HG03575 (cell line): ENCODE results near the gene DUSP28.
"Not testable (repeated sequence)": the region's sequence is repeated elsewhere in the genome, so short reads cannot be mapped to it uniquely, and the experiment has no call there.

Experiments used
- ATAC-seq: cut with Tn5 transposase; IDR thresholded peaks from one replicate; pipeline ENCODE4 v1.9.1; 2021; ENCODE audit not compliant: unreplicated experiment, insufficient number of reproducible peaks, low FRiP score; ENCODE audit errors: extremely low read depth

DUSP28 gene

DNA sequence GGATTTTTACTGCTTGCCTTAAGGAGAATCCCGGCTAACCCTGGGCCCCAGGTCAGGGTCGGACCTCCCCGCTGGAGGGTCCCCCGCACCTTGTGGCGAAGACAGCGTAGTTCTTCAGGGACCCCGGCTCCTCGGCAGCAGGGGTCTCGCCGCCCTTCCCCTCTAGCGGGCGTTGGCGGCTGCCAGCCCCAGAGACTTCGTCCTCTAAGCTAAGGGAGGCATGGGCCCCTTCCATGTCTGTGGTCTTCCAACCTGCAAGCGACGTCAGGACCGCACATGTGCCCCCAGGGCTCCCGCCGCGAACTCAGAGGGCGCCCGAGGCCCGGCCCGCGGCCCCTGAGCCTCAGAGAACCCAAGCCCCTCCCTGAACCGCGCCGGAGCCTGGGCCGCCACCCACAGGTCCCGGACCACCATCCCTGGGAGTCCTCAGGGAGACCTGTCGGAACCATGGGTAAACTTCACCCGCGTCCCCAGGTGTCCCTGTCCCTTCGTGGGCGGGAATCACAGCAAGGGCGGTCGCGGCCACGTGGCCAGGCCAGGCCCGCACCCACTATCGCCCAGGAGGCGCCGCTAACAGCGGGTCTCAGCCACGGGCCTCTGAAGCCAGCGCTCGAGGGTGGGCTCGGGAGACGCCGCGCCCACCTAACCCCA, 2.9 kb upstream of the DUSP28 start:
- ATAC-seq, result no peak

DNA sequence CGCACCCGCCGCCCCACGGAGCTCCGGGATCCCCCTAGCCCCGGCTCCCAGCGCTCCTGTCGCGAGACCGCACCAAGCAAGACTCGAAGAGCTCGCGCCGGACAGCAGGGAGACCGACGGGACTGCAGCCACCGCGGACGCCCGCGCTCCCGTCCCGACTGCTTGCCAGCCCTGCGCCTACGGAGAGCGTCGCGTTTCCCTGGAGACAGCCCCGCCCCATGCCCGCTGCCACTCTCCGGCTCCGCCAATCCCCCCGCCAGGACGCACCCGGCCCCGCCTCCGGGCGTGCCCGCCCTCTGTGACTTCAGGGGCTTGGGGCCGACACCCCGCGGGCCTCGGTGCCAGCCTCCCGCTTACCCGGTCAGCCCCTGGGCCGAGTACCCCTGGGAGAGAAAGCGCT, 2.3 kb upstream of the DUSP28 start, which contains the start of gene ANKMY1:
ANKMY1 (minus strand) TSS at position 181 of the 400 bp plus-strand sequence. CDS start 653 bp downstream, outside the sequence.
- ATAC-seq, result no peak

DNA sequence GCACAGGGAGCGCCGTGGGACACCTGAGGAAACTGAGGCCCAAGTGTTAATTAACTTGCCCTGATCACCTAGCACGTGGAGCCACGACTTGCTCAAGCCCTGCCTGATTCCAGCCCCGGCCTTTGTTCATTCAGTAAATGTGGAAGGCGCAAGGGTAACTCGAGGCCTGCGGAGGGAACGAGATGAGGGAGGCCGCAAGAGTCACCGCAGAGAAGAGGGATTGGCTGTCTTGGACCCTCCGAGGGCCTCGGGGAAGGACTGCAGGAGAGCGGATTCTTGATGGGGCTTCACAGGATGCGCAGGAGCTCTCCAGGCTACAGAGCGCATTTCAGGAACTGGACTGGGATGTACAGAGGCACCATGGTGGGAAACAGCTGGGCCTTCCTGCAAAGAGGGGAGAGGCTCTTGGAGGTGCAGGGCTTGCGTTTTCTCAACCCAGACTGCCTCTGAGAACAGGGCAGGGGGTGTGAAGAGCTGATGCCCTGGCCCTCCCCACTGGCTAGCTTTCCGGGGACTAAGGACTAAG, 1.9 kb upstream of the DUSP28 start:
- no peak for ATAC-seq

DNA sequence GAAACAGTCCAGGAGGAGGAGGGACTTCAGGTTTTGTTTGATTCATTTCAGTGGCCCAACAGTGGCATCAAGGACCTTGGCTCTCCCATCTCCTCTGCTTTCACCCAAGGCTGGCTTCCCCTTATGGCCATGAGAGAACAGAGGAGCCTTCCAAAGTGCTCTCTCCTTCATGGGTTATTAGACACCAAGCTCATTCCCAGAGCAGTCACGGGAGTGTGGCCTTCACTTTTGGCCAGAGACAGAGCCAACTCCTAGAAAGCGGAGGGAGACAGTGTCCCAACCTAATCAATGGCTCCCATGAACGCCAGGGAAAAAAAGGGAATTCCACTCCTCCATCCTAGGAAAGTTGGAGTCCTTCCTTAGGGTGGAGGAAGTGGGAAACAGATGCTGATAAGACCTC, 871 bp upstream of the DUSP28 start:
- no peak for ATAC-seq

DNA sequence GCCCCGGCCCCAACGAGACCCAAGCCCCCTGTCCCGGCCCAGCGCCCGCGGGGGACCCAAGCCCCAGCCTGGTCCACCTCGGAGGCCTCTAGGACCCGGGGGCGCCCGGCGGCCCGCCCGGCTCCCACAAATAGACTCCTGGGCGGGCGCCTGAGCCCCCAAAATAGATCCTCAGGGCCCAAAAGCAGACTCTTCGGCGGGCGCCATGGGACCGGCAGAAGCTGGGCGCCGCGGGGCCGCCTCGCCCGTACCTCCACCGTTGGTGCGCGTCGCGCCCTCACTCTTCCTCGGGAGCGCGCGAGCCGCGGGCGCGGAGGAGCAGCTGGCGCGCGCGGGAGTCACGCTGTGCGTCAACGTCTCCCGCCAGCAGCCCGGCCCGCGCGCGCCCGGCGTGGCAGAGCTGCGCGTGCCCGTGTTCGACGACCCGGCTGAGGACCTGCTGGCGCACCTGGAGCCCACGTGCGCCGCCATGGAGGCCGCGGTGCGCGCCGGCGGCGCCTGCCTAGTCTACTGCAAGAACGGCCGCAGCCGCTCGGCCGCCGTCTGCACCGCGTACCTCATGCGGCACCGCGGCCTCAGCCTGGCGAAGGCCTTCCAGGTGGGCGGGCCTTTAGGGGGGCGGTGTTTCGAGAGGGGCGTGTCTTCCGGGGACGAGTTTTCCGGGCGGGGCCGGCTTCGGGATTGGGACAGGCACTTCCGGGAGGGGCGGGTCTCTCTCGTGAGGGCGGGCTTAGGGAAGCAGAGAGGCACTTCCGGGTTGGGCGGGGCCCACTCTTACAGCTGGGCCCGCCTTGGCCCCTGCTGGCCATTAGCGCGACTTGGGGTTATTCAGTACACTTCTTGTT, 545 bp downstream of the DUSP28 start:
- no peak for ATAC-seq

DNA sequence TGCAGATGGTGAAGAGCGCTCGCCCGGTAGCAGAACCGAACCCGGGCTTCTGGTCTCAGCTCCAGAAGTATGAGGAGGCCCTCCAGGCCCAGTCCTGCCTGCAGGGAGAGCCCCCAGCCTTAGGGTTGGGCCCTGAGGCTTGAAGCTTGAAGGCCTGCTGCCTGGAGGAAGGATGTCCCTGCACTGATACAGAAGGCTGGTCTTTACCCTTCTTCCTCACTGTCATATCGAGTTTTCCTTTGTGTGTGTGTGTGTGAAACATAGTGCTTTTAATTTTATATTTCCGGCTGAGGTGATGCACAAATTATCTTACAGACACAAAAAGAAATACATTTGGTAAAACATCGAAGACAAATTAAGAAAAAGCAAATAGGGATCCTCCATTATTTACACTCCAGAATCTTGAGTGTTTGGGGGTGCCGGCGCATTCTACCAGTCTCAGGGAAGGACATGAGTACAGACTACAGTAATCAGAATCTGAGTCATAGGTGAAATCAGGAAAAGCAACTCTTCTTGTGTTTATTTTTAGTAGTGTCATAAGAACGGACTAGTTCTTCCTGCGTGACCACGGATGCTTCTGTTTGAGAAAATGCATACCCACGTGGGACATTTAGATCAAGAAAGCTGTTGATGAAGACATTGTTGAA, 1.3 kb downstream of the DUSP28 start:
- no peak for ATAC-seq

DNA sequence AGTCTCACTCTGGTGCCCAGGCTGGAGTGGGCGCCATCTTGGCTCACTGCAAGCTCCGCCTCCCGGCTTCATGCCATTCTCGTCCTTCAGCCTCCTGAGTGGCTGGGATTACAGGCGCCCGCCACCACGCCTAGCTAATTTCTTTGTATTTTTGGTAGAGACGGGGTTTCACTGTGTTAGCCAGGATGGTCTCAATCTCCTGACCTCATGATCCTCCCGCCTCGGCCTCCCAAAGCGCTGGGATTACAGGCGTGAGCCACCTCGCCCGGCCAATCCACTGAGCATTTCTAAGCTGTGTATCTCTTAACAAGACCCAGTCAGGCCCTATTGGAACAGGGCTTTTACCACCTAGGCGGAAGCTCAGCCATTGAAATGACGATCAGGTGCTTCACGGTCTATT, 3.1 kb downstream of the DUSP28 start:
- ATAC-seq, result not testable (repeated sequence)

DNA sequence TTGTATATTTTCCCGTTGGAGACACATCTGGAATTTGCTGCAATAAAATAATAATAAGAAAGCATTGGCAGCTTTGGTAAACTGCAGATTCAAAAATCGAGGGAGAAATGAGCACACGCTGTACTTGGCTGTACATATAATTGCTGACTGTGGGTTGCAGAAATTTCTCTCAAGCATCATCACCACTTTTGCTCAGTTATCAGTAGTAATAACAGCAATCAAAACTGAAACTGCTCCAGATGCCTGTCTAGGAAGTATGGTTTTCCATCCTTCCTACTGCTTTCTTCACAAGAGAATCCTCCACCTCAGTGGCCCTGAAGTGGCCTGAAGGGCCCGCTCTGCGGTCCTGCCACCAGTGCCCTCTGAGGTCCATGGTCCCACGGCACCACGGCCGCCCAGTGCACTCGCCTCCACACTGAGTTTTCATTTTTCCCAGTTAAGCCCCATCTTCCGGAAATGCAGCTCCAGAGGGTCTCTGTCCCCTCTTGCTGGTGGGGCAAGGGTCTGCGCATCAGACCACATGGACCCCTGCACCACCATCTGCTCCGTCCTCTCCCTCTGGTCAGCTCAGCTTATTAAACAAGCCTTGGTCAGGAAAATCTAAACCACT, 3.9 kb downstream of the DUSP28 start:
- no peak for ATAC-seq

DNA sequence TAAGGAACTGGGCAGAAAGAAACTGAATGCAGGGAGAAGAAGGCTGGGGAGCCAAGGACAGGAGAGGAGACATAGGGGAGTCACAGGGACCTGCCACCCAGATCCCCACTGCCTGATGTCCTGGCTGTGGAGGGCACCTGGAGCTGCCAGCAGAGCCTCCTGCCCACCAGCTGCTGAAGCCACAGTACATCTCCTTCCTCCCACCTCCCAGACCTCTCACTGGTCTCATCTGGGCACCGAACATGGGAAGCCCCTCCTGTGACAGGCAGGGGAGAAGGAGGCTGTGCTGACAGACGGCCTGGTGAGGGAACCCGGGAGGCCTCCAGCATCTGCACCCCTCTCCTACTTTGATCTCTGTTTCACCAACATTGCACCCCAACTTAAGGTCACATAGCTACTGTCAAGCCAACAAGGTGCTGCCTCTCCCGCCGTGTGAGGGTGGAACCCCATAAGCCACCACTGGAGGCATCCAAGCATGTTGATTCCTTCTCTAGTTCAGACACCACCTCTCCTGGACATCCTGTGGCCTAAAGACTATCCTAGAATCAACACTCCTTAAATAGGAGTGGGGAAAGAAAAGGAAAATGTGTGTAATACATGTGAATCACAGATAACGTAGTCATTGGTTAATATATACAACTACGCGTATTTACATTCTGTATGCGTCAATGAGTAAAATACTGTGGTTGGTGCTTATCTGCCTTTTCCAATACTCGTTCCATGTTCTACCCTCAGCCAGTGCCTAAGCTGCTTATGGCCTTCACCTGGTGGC, 4.6 kb downstream of the DUSP28 start:
- ATAC-seq, result no peak

DNA sequence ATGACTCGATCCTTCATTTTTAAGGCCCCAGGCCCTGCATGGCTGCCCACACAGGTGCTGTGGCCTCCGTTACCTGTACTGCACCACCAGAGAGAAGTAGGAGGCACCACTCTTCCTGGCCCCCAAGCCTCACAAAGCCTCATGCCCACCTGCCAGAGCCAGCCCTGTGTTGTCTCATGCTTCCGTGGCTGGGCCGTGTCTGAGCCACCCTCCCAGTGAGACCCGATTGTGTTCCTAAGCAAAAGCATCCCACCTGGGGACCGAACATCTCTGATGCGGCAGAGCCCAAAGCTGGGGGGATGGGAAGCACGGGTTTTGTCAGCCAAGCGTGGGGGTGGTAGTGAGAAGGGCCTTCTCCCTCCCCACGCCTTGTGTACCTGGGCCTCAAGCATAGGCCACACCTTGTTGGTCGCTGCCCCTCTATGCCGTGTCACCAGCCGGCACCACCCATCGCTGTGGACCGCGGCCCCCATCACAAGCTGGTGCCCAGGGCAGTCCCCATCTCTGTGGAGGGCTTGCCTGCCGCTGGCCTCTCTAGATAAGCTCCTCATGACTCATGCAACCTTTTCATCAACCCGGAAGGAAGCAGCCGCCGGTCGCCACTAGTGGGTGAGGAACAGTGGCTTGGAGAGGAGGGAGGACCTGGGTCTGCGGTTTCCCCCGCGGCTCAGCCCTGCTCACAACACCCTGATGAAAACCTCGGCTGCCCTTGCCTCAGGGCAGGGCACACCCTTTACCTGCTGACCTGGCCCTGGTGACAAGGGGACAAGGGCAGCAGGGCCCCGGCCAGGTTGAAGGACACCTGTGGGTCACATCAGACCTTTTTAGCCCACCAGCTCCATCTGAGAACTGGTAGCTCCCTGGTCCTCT, 5.4 kb downstream of the DUSP28 start:
- no peak for ATAC-seq

DNA sequence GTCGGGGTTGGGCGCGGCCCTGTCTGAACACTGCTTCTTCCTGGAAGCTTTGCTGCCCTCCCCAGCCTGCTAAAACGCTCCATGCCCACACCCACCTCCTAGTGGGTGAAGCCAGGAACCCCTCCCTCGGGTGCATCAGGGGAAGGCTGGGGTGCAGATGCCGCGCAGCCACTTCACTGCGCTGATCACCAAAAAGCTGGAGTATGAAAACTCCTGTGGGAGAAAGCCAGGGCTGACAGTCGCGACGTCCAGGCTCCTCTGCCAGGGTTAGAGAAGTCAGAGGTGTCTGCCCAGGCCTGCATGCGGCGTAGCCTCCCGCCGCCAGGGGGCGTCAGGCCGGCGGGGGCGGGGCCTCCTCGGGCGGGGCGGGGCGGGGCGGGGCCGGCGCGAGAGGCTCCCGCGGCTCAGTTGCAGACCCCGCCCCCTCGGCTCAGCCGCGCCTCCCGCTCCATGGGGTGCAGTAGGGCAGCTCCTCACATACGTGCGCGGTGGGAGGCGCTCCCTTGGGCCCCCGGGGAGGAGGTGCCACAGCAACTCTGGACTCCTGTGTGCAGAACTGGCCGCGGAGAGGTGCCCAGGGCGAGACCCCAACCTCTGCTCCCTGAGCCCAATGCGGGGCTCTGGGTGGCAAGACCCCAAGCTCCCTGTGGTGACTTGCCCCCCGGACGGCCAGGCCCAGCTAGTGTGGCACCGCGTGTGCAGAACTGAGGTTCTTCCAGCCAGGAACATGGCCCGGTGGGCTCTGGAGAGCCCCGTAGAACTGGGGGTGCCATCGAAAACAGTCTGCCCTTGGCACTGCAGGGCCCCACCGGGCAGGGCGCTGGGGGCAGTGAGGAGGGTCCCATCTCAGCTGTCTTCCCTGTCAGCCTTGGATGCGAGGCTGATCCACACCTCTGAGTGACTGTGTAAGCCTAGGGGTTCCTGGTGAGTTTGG, 6.3 kb downstream of the DUSP28 start:
- ATAC-seq, result no peak

DNA sequence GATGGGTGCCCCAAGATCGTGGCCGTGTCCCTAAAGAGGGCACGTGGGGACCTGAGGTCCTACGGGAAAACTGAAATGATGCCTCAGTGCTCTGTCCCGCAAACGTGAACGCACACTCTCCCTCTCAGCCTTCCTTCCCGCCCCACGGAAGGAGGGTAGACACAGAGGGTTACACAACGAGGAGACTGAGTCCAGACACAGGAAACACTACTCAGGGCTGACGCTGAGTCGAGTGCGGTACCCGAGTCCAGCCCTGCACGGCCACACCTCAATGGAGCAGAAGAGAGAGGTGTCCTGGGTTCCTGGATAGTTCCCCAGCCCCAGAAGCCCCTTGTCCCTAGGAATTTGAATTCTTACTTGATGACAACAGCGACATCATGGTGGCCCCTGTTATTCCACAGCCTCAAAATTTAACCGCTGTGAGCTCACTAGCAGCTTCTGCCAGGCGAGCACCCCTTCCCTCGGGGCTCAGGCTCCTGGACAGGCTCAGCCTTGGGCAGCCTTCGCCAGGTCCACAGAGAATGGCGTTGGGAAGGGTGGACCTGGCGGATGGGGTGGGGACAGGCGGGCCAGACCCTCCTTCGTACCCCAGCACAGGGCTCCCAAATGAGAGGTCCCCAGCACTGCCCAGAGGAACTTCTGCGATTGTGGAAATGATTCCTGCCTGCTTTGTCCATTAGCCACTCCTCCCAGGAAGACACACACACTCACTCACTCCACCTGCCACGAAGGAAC, 7.1 kb downstream of the DUSP28 start:
- no peak for ATAC-seq

DNA sequence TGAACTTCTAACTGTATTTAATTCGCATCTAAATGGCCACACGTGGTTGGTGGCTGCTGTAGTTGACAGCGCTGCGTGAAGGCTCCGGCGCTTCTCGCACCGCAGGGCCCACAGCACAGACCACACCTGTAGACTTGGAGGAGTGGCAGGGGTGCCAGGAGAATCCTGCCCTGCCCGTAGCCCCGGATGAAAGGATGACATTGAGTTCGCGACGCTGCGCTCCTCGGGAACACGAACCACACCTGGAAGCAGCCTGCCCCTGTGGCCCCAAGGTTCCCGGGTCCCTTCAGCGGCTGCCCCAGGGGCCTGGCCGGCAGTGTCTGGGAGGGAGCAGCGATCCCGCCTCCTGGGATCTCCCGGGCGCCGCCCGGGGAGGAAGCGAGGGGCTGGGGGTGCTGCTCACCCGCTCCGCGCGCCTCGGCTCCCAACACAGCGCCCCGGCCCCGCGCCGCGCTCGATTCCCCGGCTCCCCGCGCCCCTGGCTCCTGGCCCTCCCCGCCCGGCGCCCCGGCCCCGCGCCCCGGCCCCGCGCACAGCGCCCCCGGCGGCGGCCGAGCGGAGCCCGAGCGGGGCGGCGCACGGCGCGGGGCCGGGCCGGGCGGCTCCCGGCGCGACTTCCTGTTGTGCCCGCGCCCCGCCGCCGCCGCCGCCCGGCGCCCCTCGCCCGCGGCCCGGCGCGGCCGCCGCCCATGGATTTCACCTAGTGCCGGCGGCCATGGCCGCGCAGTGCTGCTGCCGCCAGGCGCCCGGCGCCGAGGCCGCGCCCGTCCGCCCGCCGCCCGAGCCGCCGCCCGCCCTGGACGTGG, 7.9 kb downstream of the DUSP28 start, which contains the start of gene RNPEPL1:
RNPEPL1 (plus strand) TSS at position 613 of the 806 bp plus-strand sequence; CDS start at position 716, 103 bp downstream.
- no peak for ATAC-seq

DNA sequence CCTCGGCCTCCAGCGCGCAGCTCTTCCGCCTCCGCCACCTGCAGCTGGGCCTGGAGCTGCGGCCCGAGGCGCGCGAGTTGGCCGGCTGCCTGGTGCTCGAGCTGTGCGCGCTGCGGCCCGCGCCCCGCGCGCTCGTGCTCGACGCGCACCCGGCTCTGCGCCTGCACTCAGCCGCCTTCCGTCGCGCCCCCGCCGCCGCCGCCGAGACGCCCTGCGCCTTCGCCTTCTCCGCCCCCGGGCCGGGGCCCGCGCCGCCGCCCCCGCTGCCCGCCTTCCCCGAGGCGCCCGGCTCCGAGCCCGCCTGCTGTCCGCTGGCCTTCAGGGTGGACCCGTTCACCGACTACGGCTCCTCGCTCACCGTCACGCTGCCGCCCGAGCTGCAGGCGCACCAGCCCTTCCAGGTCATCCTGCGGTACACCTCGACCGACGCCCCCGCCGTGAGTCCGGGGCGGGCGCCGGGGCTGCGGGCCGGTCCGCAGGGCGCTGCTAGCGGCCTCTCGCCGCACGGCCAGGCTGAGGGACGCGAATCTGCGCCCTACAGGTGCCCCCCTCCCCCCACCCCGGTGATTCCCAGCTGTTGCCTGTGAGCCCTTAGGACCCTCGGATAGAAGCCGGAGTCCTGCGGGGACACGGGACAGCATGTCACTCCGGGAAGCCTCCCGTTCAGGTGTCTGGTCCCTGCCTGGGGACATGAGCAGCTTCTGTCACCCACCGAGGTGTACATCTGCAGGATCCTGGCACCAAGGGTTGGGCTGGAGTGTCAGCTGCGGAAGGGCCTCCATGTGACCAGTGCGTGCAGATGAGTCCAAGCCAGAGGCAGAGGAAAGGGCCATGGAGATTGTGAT, 8.7 kb downstream of the DUSP28 start:
- ATAC-seq, result no peak
